HepG2 (cell line): ENCODE results near the gene RILP. TPM values are rescaled to one million over a fixed set of nuclear protein-coding genes. Genes with fewer than 3 reads are reported as not detected.

Source experiments
- FOXA3 ChIP-seq: IDR thresholded peaks from 2 replicates; pipeline ENCODE4 v1.6.1; 2016; ENCODE audit warnings: missing genetic modification reagents, missing compliant biosample characterization
- FOXJ3 ChIP-seq: sonication (generic); formaldehyde crosslinking; IDR thresholded peaks from 2 replicates; pipeline ENCODE4 v1.4.0; 2020; ENCODE audit warnings: missing genetic modification reagents, mild to moderate bottlenecking, borderline replicate concordance
- HHEX ChIP-seq: IDR thresholded peaks from 2 replicates; pipeline ENCODE4 v1.6.1; 2016; ENCODE audit warnings: control low read depth
- KDM5B ChIP-seq: sonication (generic); formaldehyde crosslinking; IDR thresholded peaks from 2 replicates; pipeline ENCODE4 v1.4.0; 2020; ENCODE audit warnings: missing genetic modification reagents, mild to moderate bottlenecking, borderline replicate concordance
- MZF1 ChIP-seq: sonication (generic); formaldehyde crosslinking; IDR thresholded peaks from 2 replicates; pipeline ENCODE4 v1.8.1; 2023; ENCODE audit warnings: mild to moderate bottlenecking, missing genetic modification reagents, borderline replicate concordance
- PHF21A ChIP-seq: sonication (generic); formaldehyde crosslinking; IDR thresholded peaks from 2 replicates; pipeline ENCODE4 v1.5.0; 2020; ENCODE audit warnings: mild to moderate bottlenecking, missing genetic modification reagents
- RAD21 ChIP-seq: fragments of 450-650 bp; formaldehyde crosslinking; IDR thresholded peaks from 2 replicates; pipeline ENCODE4 v1.5.0; 2020; ENCODE audit warnings: mild to moderate bottlenecking
- SALL1 ChIP-seq: sonication (generic); formaldehyde crosslinking; IDR thresholded peaks from 2 replicates; pipeline ENCODE4 v1.8.0; 2022; ENCODE audit warnings: mild to moderate bottlenecking, missing genetic modification reagents
- YEATS2 ChIP-seq: sonication (generic); formaldehyde crosslinking; IDR thresholded peaks from 2 replicates; pipeline ENCODE4 v1.4.0; 2020; ENCODE audit warnings: missing genetic modification reagents, borderline replicate concordance
- ZBTB38 ChIP-seq: sonication (generic); formaldehyde crosslinking; IDR thresholded peaks from 2 replicates; pipeline ENCODE4 v1.5.1; 2020; ENCODE audit warnings: mild to moderate bottlenecking, missing genetic modification reagents
- ZBTB7B ChIP-seq: sonication (generic); formaldehyde crosslinking; IDR thresholded peaks from 2 replicates; pipeline ENCODE4 v1.4.0; 2020; ENCODE audit warnings: missing genetic modification reagents
- ZNF12 ChIP-seq: sonication (generic); formaldehyde crosslinking; IDR thresholded peaks from 2 replicates; pipeline ENCODE4 v1.5.0; 2020; ENCODE audit warnings: missing genetic modification reagents
- ZNF256 ChIP-seq: sonication (generic); formaldehyde crosslinking; conservative IDR thresholded peaks from 2 replicates; pipeline ENCODE4 v1.4.0; 2020; ENCODE audit warnings: missing genetic modification reagents
- ZNF276 ChIP-seq: sonication (generic); formaldehyde crosslinking; IDR thresholded peaks from 2 replicates; pipeline ENCODE4 v1.4.0; 2020; ENCODE audit warnings: mild to moderate bottlenecking, low read depth, missing genetic modification reagents
- ZNF296 ChIP-seq: sonication (generic); formaldehyde crosslinking; conservative IDR thresholded peaks from 2 replicates; pipeline ENCODE4 v1.5.0; 2020; ENCODE audit warnings: mild to moderate bottlenecking, missing genetic modification reagents
- ZNF556 ChIP-seq: sonication (generic); formaldehyde crosslinking; IDR thresholded peaks from 2 replicates; pipeline ENCODE4 v1.4.0; 2020; ENCODE audit warnings: mild to moderate bottlenecking, missing genetic modification reagents, borderline replicate concordance
- ZNF577 ChIP-seq: sonication (generic); formaldehyde crosslinking; IDR thresholded peaks from 2 replicates; pipeline ENCODE4 v1.4.0; 2020; ENCODE audit warnings: mild to moderate bottlenecking, low read depth, missing genetic modification reagents, borderline replicate concordance
- ZNF619 ChIP-seq: sonication (generic); formaldehyde crosslinking; IDR thresholded peaks from 2 replicates; pipeline ENCODE4 v1.4.0; 2020; ENCODE audit warnings: mild to moderate bottlenecking, missing genetic modification reagents
- ZNF816 ChIP-seq: sonication (generic); formaldehyde crosslinking; IDR thresholded peaks from 2 replicates; pipeline ENCODE4 v1.8.0; 2022; ENCODE audit warnings: missing genetic modification reagents, mild to moderate bottlenecking, borderline replicate concordance
- polyA plus RNA-seq, 8 experiments: library from polyadenylated mRNA; depleted of rRNA in 3 of 8; stranded (reverse) in 7 of 8; unstranded in 1 of 8; fragments of >200 nt; fragmentation: Illumina TruSeq in 4 of 8; extraction: Trizol in 4 of 8; gene quantifications; 2 replicates each; pipeline versions ENCODE4 v1.2.1 to v1.2.3, GENCODE V29; 2011 to 2016; ENCODE audit warnings: low read depth in 4 of 8, missing spikeins in 1 of 8, mixed read lengths in 1 of 8; ENCODE audit not compliant: insufficient read depth in 1 of 8
- total RNA-seq, 5 experiments: library from RNA; depleted of rRNA; stranded (reverse); fragments of >200 nt; fragmentation: Illumina TruSeq; extraction: Trizol; gene quantifications; 2 replicates each; pipeline ENCODE4 v1.2.3, GENCODE V29; 2016; ENCODE audit warnings: low read depth in 1 of 5
- TF ChIP-seq, protein P1 (sequence below): sonication (generic); formaldehyde crosslinking; IDR thresholded peaks from 2 replicates; pipeline ENCODE4 v1.4.0; 2020; ENCODE audit warnings: missing genetic modification reagents
- TF ChIP-seq, protein P2 (sequence below): sonication (generic); formaldehyde crosslinking; IDR thresholded peaks from 2 replicates; pipeline ENCODE4 v1.9.0; 2022; ENCODE audit warnings: missing genetic modification reagents, mild to moderate bottlenecking, borderline replicate concordance
- TF ChIP-seq, protein P3 (sequence below): IDR thresholded peaks from 2 replicates; pipeline ENCODE4 v1.6.1; 2016; ENCODE audit warnings: low read depth
- TF ChIP-seq, protein P4 (sequence below): sonication (generic); formaldehyde crosslinking; conservative IDR thresholded peaks from 2 replicates; pipeline ENCODE4 v1.4.0; 2020; ENCODE audit warnings: missing genetic modification reagents

The RILP gene
- total and polyA plus RNA-seq, 2 of the 13 experiments (the other 11 are each of a cell fraction or from before 2014, with no cell fraction given): 6.6 to 8.1 TPM

GRCh38 chr17:1604831-1605528 lies 44.7 kb downstream of the RILP start (continued):
- TF ChIP-seq ZNF816 (CRISPR knock-in tag) (no peak), ZNF577 (CRISPR knock-in tag) (no peak), ZNF256 (CRISPR knock-in tag) (no peak), ZBTB7B (CRISPR knock-in tag) (no peak), ZNF12 (no peak), ZNF619 (CRISPR knock-in tag) (no peak), SALL1 (peak; percentile 27; the same call in 1 of the 2 replicates), YEATS2 (CRISPR knock-in tag) (no peak), ZNF276 (CRISPR knock-in tag) (no peak), PHF21A (peak; percentile 33; the same call in 1 of the 2 replicates), ZNF296 (no peak), ZBTB38 (CRISPR knock-in tag) (peak; percentile 95), HHEX (CRISPR knock-in tag) (no peak), MZF1 (no peak), ZNF556 (CRISPR knock-in tag) (peak; percentile 59; the same call in 1 of the 2 replicates), KDM5B (peak; percentile 53; the same call in 1 of the 2 replicates), RAD21 (CRISPR knock-in tag) (no peak), FOXA3 (no peak), FOXJ3 (CRISPR knock-in tag) (no peak)
- TF ChIP-seq, protein P1, sequence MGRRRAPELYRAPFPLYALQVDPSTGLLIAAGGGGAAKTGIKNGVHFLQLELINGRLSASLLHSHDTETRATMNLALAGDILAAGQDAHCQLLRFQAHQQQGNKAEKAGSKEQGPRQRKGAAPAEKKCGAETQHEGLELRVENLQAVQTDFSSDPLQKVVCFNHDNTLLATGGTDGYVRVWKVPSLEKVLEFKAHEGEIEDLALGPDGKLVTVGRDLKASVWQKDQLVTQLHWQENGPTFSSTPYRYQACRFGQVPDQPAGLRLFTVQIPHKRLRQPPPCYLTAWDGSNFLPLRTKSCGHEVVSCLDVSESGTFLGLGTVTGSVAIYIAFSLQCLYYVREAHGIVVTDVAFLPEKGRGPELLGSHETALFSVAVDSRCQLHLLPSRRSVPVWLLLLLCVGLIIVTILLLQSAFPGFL: no peak
- TF ChIP-seq, protein P2, sequence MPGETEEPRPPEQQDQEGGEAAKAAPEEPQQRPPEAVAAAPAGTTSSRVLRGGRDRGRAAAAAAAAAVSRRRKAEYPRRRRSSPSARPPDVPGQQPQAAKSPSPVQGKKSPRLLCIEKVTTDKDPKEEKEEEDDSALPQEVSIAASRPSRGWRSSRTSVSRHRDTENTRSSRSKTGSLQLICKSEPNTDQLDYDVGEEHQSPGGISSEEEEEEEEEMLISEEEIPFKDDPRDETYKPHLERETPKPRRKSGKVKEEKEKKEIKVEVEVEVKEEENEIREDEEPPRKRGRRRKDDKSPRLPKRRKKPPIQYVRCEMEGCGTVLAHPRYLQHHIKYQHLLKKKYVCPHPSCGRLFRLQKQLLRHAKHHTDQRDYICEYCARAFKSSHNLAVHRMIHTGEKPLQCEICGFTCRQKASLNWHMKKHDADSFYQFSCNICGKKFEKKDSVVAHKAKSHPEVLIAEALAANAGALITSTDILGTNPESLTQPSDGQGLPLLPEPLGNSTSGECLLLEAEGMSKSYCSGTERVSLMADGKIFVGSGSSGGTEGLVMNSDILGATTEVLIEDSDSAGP (CRISPR knock-in tag): peak; percentile 50; the same call in 1 of the 2 replicates
- TF ChIP-seq, protein P3, sequence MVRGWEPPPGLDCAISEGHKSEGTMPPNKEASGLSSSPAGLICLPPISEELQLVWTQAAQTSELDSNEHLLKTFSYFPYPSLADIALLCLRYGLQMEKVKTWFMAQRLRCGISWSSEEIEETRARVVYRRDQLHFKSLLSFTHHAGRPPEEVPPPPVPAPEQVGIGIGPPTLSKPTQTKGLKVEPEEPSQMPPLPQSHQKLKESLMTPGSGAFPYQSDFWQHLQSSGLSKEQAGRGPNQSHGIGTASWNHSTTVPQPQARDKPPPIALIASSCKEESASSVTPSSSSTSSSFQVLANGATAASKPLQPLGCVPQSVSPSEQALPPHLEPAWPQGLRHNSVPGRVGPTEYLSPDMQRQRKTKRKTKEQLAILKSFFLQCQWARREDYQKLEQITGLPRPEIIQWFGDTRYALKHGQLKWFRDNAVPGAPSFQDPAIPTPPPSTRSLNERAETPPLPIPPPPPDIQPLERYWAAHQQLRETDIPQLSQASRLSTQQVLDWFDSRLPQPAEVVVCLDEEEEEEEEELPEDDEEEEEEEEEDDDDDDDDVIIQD (CRISPR knock-in tag): no peak
- TF ChIP-seq, protein P4, sequence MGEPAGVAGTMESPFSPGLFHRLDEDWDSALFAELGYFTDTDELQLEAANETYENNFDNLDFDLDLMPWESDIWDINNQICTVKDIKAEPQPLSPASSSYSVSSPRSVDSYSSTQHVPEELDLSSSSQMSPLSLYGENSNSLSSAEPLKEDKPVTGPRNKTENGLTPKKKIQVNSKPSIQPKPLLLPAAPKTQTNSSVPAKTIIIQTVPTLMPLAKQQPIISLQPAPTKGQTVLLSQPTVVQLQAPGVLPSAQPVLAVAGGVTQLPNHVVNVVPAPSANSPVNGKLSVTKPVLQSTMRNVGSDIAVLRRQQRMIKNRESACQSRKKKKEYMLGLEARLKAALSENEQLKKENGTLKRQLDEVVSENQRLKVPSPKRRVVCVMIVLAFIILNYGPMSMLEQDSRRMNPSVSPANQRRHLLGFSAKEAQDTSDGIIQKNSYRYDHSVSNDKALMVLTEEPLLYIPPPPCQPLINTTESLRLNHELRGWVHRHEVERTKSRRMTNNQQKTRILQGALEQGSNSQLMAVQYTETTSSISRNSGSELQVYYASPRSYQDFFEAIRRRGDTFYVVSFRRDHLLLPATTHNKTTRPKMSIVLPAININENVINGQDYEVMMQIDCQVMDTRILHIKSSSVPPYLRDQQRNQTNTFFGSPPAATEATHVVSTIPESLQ (CRISPR knock-in tag): no peak
